Skeletal muscle cell (primary cell): ENCODE results near the gene PRKAB2.
"Not testable (repeated sequence)": the region's sequence is repeated elsewhere in the genome, so short reads cannot be mapped to it uniquely, and the experiment has no call there.

Source experiments
- DNase-seq: peaks from one replicate; pipeline ENCODE4 v3.0.0-alpha.2; 2010; ENCODE audit warnings: low read depth
- H3K4me3 ChIP-seq: 2 replicates; pipeline ENCODE4 v1.5.1; 2011; ENCODE audit warnings: low read depth, mild to moderate bottlenecking, control low read depth, low read length, moderate library complexity

PRKAB2 gene

GRCh38 chr1:147114353-147114752 is 57.9 kb downstream of the PRKAB2 start:
- not testable (repeated sequence) for DNase-seq, H3K4me3 ChIP-seq

- DNase-seq: no peak
- H3K4me3 ChIP-seq: no peak overlapping the region
Measured at GRCh38 chr1:147111381-147112130, 60.7 kb downstream of the PRKAB2 start.

GRCh38 chr1:147110872-147111271 is 61.4 kb downstream of the PRKAB2 start:
- H3K4me3 ChIP-seq: no peak overlapping the region
- no peak for DNase-seq

- DNase-seq: no peak
- H3K4me3 ChIP-seq: no peak overlapping the region
Measured at GRCh38 chr1:147110434-147110833, 61.8 kb downstream of the PRKAB2 start.

GRCh38 chr1:147109762-147110161 is 62.5 kb downstream of the PRKAB2 start:
- DNase-seq: no peak
- no peak overlapping the region for H3K4me3 ChIP-seq

- DNase-seq: no peak
- no peak overlapping the region for H3K4me3 ChIP-seq
Measured at GRCh38 chr1:147109041-147109440, 63.2 kb downstream of the PRKAB2 start.

GRCh38 chr1:147106407-147106881 is 65.8 kb downstream of the PRKAB2 start:
- DNase-seq, H3K4me3 ChIP-seq: not testable (repeated sequence)

- DNase-seq: no peak
- no peak overlapping the region for H3K4me3 ChIP-seq
Measured at GRCh38 chr1:147105909-147106308, 66.4 kb downstream of the PRKAB2 start.
